Measurements from ENCODE around the gene MLEC.
A peak's percentile ranks its signal among the peaks of the same experiment; 100 is the strongest.

Gene MLEC

DNA sequence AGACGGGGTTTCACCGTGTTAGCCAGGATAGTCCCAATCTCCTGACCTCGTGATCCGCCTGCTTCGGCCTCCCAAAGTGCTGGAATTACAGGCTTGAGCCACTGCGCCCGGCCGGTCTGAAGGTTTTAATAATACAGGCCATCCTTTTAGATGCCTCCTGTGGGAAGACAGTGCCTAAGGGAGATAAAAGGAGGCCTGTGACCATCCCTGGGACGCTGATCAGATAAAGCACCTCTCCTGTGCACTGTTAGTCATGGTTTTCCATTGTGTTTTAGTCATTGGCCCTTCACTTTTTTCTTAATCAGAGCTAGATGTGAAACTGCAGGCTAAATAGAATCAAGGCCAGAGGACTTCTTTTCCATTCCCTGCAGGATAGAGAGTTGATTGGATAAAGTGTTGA lies 31.1 kb downstream of the MLEC start:
- Histone ChIP-seq H3K27me3 (ENCODE audit: control insufficient read depth in 5 of 5, insufficient read depth in 4 of 5, low read length in 5 of 5) (no peaks in the 10 kb centered on the region), H3K27ac (ENCODE audit: low read depth, low read length) (no peak overlapping the region), H3K9me3 (ENCODE audit: control insufficient read depth in 5 of 5, low read length in 5 of 5) (no peaks in the 10 kb centered on the region), H3K36me3 (ENCODE audit: control insufficient read depth in 5 of 5, insufficient read depth in 5 of 5, low read length in 5 of 5) (peaks cover 2 to 81% (median 78%) of the 10 kb centered on the region in 5 donors), H3K4me1 (ENCODE audit: control insufficient read depth in 5 of 5, insufficient read depth in 5 of 5, low read length in 5 of 5) (peaks cover 4 to 40% (median 32%) of the 10 kb centered on the region in 5 donors), H3K9ac (ENCODE audit: low read length in 5 of 5) (no peak overlapping the region), H3K4me3 (ENCODE audit: low read depth in 1 of 5, low read length in 5 of 5) (no peak overlapping the region)

DNA sequence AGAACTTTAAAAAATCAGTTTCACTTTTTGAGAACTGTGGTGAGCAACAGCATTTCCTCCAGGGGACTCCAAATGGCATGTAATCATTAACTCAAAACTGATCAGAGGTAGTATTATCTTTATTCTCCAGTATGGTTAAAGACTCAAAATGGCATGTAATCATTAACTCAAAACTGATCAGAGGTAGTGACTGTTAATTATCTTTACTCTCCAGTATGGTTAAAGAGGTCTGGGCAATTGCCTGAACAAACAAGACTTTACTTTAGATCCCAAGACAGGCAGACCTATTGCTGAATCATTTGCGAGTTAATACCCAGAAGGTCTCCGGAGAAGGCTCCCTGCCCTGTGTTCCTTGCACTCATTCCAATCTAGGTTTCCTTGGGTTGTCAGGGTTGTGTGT lies 32.1 kb downstream of the MLEC start:
- Histone ChIP-seq H3K4me3 (ENCODE audit: low read depth in 1 of 5, low read length in 5 of 5) (no peak overlapping the region), H3K9me3 (ENCODE audit: control insufficient read depth in 5 of 5, low read length in 5 of 5) (no peaks in the 10 kb centered on the region), H3K27me3 (ENCODE audit: control insufficient read depth in 5 of 5, insufficient read depth in 4 of 5, low read length in 5 of 5) (no peaks in the 10 kb centered on the region), H3K4me1 (ENCODE audit: control insufficient read depth in 5 of 5, insufficient read depth in 5 of 5, low read length in 5 of 5) (peaks cover 2 to 40% (median 33%) of the 10 kb centered on the region in 5 donors), H3K9ac (ENCODE audit: low read length in 5 of 5) (no peak overlapping the region), H3K36me3 (ENCODE audit: control insufficient read depth in 5 of 5, insufficient read depth in 5 of 5, low read length in 5 of 5) (peaks cover 2 to 78% (median 74%) of the 10 kb centered on the region in 5 donors), H3K27ac (ENCODE audit: low read depth, low read length) (no peak overlapping the region)

DNA sequence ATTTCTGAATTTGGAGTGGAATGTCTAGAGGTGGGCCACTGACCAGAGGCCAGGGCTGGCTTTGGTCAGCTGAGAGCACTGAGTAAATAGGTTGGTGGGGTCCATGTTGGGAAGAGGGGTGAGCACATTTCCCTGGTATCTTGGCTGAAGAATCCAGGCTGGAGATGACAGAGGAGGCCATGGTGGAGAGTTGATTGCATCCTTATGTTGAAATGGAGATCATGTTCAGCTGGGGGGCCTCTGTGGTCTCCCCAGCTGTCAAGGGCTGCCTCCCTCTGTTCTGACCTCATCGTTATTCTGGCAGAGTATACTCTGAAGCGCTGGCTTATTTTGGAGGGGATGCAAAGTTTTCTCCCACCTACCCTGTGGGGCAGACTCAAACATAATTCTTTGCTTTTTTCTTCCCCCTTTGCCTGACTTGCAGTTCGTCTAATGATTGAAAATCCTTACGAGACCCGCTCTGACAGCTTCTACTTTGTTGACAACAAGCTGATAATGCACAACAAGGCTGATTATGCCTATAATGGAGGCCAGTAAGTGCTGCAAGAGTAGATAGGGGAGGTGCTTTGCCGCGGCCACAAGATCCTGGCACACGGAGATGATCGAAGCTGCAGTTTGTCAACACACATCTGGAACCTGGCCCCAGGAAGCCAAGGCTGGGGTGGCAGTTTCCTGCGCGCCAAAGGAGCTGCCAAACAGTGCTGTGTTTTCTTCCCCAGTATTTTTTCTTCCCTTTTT lies 32.7 kb downstream of the MLEC start:
- Histone ChIP-seq H3K36me3 (ENCODE audit: control insufficient read depth in 5 of 5, insufficient read depth in 5 of 5, low read length in 5 of 5) (peaks cover 2 to 75% (median 71%) of the 10 kb centered on the region in 5 donors), H3K9me3 (ENCODE audit: control insufficient read depth in 5 of 5, low read length in 5 of 5) (no peaks in the 10 kb centered on the region), H3K4me1 (ENCODE audit: control insufficient read depth in 5 of 5, insufficient read depth in 5 of 5, low read length in 5 of 5) (peaks cover 2 to 41% (median 33%) of the 10 kb centered on the region in 5 donors), H3K27ac (ENCODE audit: low read depth, low read length) (peak overlapping the region; percentile 93), H3K9ac (ENCODE audit: low read length in 5 of 5) (no peak overlapping the region), H3K27me3 (ENCODE audit: control insufficient read depth in 5 of 5, insufficient read depth in 4 of 5, low read length in 5 of 5) (no peaks in the 10 kb centered on the region), H3K4me3 (ENCODE audit: low read depth in 1 of 5, low read length in 5 of 5) (no peak overlapping the region)

DNA sequence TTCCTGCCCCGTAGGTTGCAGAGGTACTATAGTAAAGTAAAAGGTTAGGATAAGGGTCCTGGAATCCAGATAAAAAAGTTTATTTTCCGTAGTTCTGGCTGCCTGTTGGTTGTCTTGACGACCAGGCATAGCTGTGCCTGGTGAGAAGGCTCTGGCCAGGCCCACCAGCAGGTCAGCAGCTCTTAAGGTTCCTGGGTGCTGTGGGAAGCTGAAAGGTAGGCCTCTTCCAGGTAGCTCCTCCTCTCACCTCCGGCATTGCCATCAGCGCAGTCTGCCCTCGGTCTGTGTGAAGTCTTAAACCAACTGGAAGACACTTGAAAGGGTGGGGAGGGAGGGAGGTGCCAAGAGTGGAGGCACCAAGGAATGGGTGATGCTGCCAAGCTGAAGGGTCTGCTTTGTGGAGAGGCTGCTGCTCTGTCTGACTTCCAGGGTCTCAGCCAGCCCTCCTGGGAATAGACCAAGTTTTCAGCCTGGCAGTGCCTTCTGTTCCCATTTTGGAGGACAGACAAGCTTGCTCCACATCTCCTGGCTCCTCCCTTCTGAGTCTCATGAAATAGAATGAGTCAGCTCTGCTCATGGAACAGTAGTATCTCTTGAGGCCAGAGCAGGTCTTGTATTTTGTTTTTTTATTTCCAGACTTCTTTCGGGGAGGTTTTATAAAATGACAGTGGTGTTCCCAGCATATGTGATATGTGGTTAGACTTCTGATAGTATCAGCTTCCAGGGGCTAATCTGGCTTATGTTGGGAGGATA lies 33.5 kb downstream of the MLEC start:
- Histone ChIP-seq H3K4me1 (ENCODE audit: control insufficient read depth in 5 of 5, insufficient read depth in 5 of 5, low read length in 5 of 5) (peaks cover 5 to 48% (median 39%) of the 10 kb centered on the region in 5 donors), H3K36me3 (ENCODE audit: control insufficient read depth in 5 of 5, insufficient read depth in 5 of 5, low read length in 5 of 5) (peaks cover 2 to 71% (median 64%) of the 10 kb centered on the region in 5 donors), H3K9me3 (ENCODE audit: control insufficient read depth in 5 of 5, low read length in 5 of 5) (no peaks in the 10 kb centered on the region), H3K27ac (ENCODE audit: low read depth, low read length) (peak overlapping the region; percentile 93), H3K9ac (ENCODE audit: low read length in 5 of 5) (peak overlapping the region in 4 of 5 donors; percentile 33 to 79 (median 65)), H3K27me3 (ENCODE audit: control insufficient read depth in 5 of 5, insufficient read depth in 4 of 5, low read length in 5 of 5) (no peaks in the 10 kb centered on the region), H3K4me3 (ENCODE audit: low read depth in 1 of 5, low read length in 5 of 5) (peak overlapping the region in 1 of 5 donors; percentile 15)

DNA sequence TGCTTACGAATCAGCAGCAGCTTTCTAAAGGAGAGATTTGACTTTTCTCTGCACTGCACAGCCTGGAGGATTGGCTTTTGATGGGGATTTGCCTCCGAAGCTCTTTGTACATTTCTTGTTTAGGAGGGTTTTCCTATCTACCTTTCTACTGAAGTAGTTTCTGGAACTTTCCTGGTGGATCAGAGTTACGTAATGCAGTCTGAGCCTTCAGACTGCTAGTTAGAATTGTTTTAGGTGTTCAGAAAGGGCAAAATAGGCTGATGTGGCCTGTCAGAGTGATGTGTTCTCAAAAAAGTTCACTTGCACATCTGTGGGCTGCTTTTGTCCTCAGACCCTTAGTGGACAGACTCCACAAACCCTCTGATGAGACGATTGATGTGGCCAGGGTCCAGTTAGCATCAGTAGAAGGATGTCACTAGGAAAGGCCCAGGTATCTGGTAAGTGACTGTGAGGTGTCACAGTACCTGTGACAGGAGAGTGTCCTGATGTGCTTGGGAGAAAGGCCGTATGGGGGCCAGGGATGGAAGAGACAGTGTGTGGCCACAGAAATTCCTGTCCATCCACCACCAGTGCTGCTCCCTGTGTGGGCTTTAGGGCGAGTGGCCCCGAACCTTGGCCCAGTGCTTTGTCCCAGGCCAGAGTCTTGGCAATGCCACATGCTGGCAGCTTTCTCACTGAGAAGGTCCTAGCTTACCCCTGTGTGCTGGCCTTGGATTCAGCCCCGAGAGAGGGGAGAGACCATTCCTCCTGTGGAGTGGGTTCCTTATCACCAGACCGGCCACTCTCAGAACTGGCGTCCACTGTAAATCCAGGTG lies 34.2 kb downstream of the MLEC start:
- Histone ChIP-seq H3K9ac (ENCODE audit: low read length in 5 of 5) (peak overlapping the region in 4 of 5 donors; percentile 33 to 79 (median 65)), H3K4me3 (ENCODE audit: low read depth in 1 of 5, low read length in 5 of 5) (no peak overlapping the region), H3K9me3 (ENCODE audit: control insufficient read depth in 5 of 5, low read length in 5 of 5) (no peaks in the 10 kb centered on the region), H3K27ac (ENCODE audit: low read depth, low read length) (peak overlapping the region; percentile 93), H3K27me3 (ENCODE audit: control insufficient read depth in 5 of 5, insufficient read depth in 4 of 5, low read length in 5 of 5) (no peaks in the 10 kb centered on the region), H3K36me3 (ENCODE audit: control insufficient read depth in 5 of 5, insufficient read depth in 5 of 5, low read length in 5 of 5) (peaks cover 0 to 66% (median 62%) of the 10 kb centered on the region in 5 donors), H3K4me1 (ENCODE audit: control insufficient read depth in 5 of 5, insufficient read depth in 5 of 5, low read length in 5 of 5) (peaks cover 5 to 53% (median 42%) of the 10 kb centered on the region in 5 donors)

DNA sequence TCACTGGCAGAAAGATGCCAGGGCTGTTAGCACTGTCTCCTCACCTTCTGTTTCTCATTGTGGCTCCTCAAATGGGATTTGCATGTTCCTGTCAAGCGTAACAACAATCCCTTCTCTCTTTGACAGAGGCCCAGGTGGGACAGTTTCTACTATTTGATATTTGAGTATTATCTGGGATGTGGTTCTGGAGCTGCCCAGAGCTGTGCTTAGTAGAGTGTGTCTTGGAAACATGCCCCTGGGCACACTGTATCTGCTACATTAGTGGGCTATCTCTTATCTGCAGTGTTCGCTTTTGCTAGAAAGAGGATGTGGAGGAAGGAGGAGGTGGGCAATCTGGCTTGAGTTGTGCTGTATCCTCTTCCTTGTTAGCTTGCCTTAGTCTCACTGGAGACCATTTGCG lies 34.9 kb downstream of the MLEC start:
- no peaks in the 10 kb centered on the region for H3K9me3 ChIP-seq (ENCODE audit: control insufficient read depth in 5 of 5, low read length in 5 of 5)
- no peak overlapping the region for H3K4me3 ChIP-seq (ENCODE audit: low read depth in 1 of 5, low read length in 5 of 5)
- peaks cover 0 to 59% (median 55%) of the 10 kb centered on the region in 5 donors for H3K36me3 ChIP-seq (ENCODE audit: control insufficient read depth in 5 of 5, insufficient read depth in 5 of 5, low read length in 5 of 5)
- H3K4me1 ChIP-seq (ENCODE audit: control insufficient read depth in 5 of 5, insufficient read depth in 5 of 5, low read length in 5 of 5): peaks cover 5 to 60% (median 49%) of the 10 kb centered on the region in 5 donors
- H3K9ac ChIP-seq (ENCODE audit: low read length in 5 of 5): peak overlapping the region in 2 of 5 donors; percentile 13 to 66
- peak overlapping the region; percentile 93 for H3K27ac ChIP-seq (ENCODE audit: low read depth, low read length)
- H3K27me3 ChIP-seq (ENCODE audit: control insufficient read depth in 5 of 5, insufficient read depth in 4 of 5, low read length in 5 of 5): no peaks in the 10 kb centered on the region

DNA sequence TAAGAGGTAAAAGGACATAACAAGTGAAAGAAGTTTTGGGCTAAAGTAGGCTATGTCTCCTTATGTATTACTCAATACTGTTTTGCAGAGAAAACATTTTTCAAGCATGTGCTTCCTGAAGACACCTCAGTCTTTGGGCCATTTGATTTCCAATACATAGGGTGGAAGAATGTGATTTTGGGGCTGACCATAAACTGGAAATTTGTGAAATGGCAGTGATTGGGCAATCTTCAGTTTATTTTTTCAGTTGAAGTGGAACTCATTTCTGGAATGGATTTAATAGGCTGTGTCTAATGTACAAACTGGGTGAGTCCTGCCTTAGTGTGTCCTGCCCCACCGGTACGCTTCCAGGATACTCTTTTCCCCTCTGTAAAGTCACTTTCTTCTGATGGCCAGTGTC lies 35.8 kb downstream of the MLEC start:
- peaks cover 5 to 65% (median 54%) of the 10 kb centered on the region in 5 donors for H3K4me1 ChIP-seq (ENCODE audit: control insufficient read depth in 5 of 5, insufficient read depth in 5 of 5, low read length in 5 of 5)
- peak overlapping the region in 2 of 5 donors; percentile 42 to 48 for H3K9ac ChIP-seq (ENCODE audit: low read length in 5 of 5)
- peaks cover 0 to 59% (median 56%) of the 10 kb centered on the region in 5 donors for H3K36me3 ChIP-seq (ENCODE audit: control insufficient read depth in 5 of 5, insufficient read depth in 5 of 5, low read length in 5 of 5)
- H3K27me3 ChIP-seq (ENCODE audit: control insufficient read depth in 5 of 5, insufficient read depth in 4 of 5, low read length in 5 of 5): no peaks in the 10 kb centered on the region
- peak overlapping the region; percentile 93 for H3K27ac ChIP-seq (ENCODE audit: low read depth, low read length)
- peak overlapping the region in 1 of 5 donors; percentile 12 for H3K4me3 ChIP-seq (ENCODE audit: low read depth in 1 of 5, low read length in 5 of 5)
- no peaks in the 10 kb centered on the region for H3K9me3 ChIP-seq (ENCODE audit: control insufficient read depth in 5 of 5, low read length in 5 of 5)

DNA sequence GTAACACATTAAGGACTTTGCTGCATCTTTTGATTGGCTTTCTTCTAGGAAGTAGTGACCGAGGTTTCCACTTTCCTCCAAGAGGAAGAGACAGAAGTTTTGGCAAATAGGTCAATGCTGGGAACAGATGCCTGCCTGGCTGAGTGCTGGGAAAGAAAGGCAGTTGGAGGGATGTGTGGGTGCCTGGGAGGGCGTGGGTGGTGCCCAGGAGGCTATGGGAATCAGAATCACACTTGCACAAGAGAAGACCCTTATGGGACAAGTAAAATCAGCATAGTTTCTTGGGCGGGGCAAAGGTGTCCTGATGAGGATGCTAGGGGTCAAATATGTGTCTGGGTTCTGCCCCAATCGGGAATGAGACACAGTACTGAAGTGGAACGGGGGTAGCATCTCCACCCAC lies 37.8 kb downstream of the MLEC start:
- H3K4me3 ChIP-seq (ENCODE audit: low read depth in 1 of 5, low read length in 5 of 5): no peak overlapping the region
- peaks cover 5 to 62% (median 53%) of the 10 kb centered on the region in 5 donors for H3K4me1 ChIP-seq (ENCODE audit: control insufficient read depth in 5 of 5, insufficient read depth in 5 of 5, low read length in 5 of 5)
- no peaks in the 10 kb centered on the region for H3K9me3 ChIP-seq (ENCODE audit: control insufficient read depth in 5 of 5, low read length in 5 of 5)
- H3K27ac ChIP-seq (ENCODE audit: low read depth, low read length): peak overlapping the region; percentile 88
- no peak overlapping the region for H3K9ac ChIP-seq (ENCODE audit: low read length in 5 of 5)
- H3K27me3 ChIP-seq (ENCODE audit: control insufficient read depth in 5 of 5, insufficient read depth in 4 of 5, low read length in 5 of 5): no peaks in the 10 kb centered on the region
- H3K36me3 ChIP-seq (ENCODE audit: control insufficient read depth in 5 of 5, insufficient read depth in 5 of 5, low read length in 5 of 5): peaks cover 0 to 53% (median 44%) of the 10 kb centered on the region in 5 donors

DNA sequence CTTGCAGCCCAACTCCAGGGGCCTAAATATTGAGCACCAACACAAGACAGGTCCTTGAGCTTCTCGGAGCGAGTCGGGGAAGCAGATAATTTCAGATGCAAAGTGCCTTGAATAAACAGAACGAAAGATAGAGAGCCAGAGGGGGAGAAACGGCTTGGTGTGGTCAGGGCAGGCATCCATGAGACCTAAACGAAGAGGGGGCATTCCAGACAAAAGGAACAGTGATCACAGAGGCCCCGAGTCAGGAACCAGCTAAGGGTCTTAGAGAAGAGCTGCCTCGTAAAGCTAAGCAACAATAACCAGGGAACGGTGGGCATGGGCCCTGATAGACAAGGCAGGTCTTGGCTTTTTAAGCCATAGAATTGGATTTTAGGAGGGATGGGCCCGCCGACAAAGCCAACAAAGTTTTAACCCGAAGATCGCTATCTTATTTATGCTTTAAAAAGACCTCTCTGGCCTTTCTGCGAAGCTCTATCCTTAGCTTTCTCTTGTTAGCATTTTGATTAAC lies 38.3 kb downstream of the MLEC start:
- H3K9ac ChIP-seq (ENCODE audit: low read length in 5 of 5): peak overlapping the region in 4 of 5 donors; percentile 64 to 88 (median 78)

More for the DNA sequence above, 38.3 kb downstream of the MLEC start:
- peaks cover 0 to 53% (median 43%) of the 10 kb centered on the region in 5 donors for H3K36me3 ChIP-seq (ENCODE audit: control insufficient read depth in 5 of 5, insufficient read depth in 5 of 5, low read length in 5 of 5)
- no peaks in the 10 kb centered on the region for H3K9me3 ChIP-seq (ENCODE audit: control insufficient read depth in 5 of 5, low read length in 5 of 5)
- peak overlapping the region; percentile 65 to 91 (median 76) for H3K4me3 ChIP-seq (ENCODE audit: low read depth in 1 of 5, low read length in 5 of 5)
- peaks cover 5 to 57% (median 49%) of the 10 kb centered on the region in 5 donors for H3K4me1 ChIP-seq (ENCODE audit: control insufficient read depth in 5 of 5, insufficient read depth in 5 of 5, low read length in 5 of 5)
- H3K27ac ChIP-seq (ENCODE audit: low read depth, low read length): peak overlapping the region; percentile 88
- H3K27me3 ChIP-seq (ENCODE audit: control insufficient read depth in 5 of 5, insufficient read depth in 4 of 5, low read length in 5 of 5): no peaks in the 10 kb centered on the region
